ENCODE results near the gene CMTM8.

Gene CMTM8

GRCh38 chr3:32410367-32411246, 172.1 kb downstream of the CMTM8 start:
- H3K9me3 ChIP-seq (ENCODE audit: insufficient read depth, low read length): no peaks in the 10 kb centered on the region
- H3K27ac ChIP-seq (ENCODE audit: low read length): no peak overlapping the region
- no peak overlapping the region for H2AFZ ChIP-seq (ENCODE audit: low read depth, low read length)
- H4K20me1 ChIP-seq (ENCODE audit: insufficient read depth, low read length): 0 out of 2 replicates have a peak, but pooled peaks cover 3% of the 10 kb centered on the region
- TF ChIP-seq CTCF (IDR thresholded peaks at IDR 0.05; ENCODE audit: low read depth, low read length) (no peak), EZH2phosphoT487 (IDR thresholded peaks at IDR 0.05; ENCODE audit: low read depth) (no peak)
- H3K4me3 ChIP-seq (ENCODE audit: low read length): no peak overlapping the region
- H3K36me3 ChIP-seq (replicated peaks; ENCODE audit: low read depth, low read length): no peaks in the 10 kb centered on the region
- peaks cover 26% of the 10 kb centered on the region for H3K4me1 ChIP-seq (ENCODE audit: low read length)
- no peaks in the 10 kb centered on the region for H3K27me3 ChIP-seq (ENCODE audit: low read depth, low read length)
- H3K79me2 ChIP-seq (ENCODE audit: low read length): peaks cover 34% of the 10 kb centered on the region
- H3K4me2 ChIP-seq (ENCODE audit: low read length): peak overlapping the region; percentile 51; the same call in 1 of the 2 replicates
- H3K9ac ChIP-seq (ENCODE audit: low read length): no peak overlapping the region

GRCh38 chr3:32411442-32411841, 173.0 kb downstream of the CMTM8 start:
- no peak overlapping the region for H3K9ac ChIP-seq (ENCODE audit: low read length)
- H3K79me2 ChIP-seq (ENCODE audit: low read length): peaks cover 35% of the 10 kb centered on the region
- H3K9me3 ChIP-seq (ENCODE audit: insufficient read depth, low read length): no peaks in the 10 kb centered on the region
- H3K4me1 ChIP-seq (ENCODE audit: low read length): peaks cover 26% of the 10 kb centered on the region
- H2AFZ ChIP-seq (ENCODE audit: low read depth, low read length): no peak overlapping the region
- no peak overlapping the region for H3K4me3 ChIP-seq (ENCODE audit: low read length)
- 0 out of 2 replicates have a peak, but pooled peaks cover 3% of the 10 kb centered on the region for H4K20me1 ChIP-seq (ENCODE audit: insufficient read depth, low read length)
- H3K36me3 ChIP-seq (replicated peaks; ENCODE audit: low read depth, low read length): no peaks in the 10 kb centered on the region
- no peak overlapping the region for H3K27ac ChIP-seq (ENCODE audit: low read length)
- TF ChIP-seq EZH2phosphoT487 (IDR thresholded peaks at IDR 0.05; ENCODE audit: low read depth) (no peak), CTCF (IDR thresholded peaks at IDR 0.05; ENCODE audit: low read depth, low read length) (no peak)
- H3K4me2 ChIP-seq (ENCODE audit: low read length): no peak overlapping the region
- H3K27me3 ChIP-seq (ENCODE audit: low read depth, low read length): no peaks in the 10 kb centered on the region

- no peak overlapping the region for H3K4me2 ChIP-seq (ENCODE audit: low read length)
- H3K9me3 ChIP-seq (ENCODE audit: insufficient read depth, low read length): no peaks in the 10 kb centered on the region
- no peak overlapping the region for H2AFZ ChIP-seq (ENCODE audit: low read depth, low read length)
- H3K27me3 ChIP-seq (ENCODE audit: low read depth, low read length): no peaks in the 10 kb centered on the region
- no peak overlapping the region for H3K9ac ChIP-seq (ENCODE audit: low read length)
- H3K4me3 ChIP-seq (ENCODE audit: low read length): no peak overlapping the region
- H3K4me1 ChIP-seq (ENCODE audit: low read length): peaks cover 26% of the 10 kb centered on the region
- no peaks in the 10 kb centered on the region for H4K20me1 ChIP-seq (ENCODE audit: insufficient read depth, low read length)
- peaks cover 49% of the 10 kb centered on the region for H3K79me2 ChIP-seq (ENCODE audit: low read length)
- TF ChIP-seq CTCF (IDR thresholded peaks at IDR 0.05; ENCODE audit: low read depth, low read length) (no peak), EZH2phosphoT487 (IDR thresholded peaks at IDR 0.05; ENCODE audit: low read depth) (no peak)
- H3K36me3 ChIP-seq (replicated peaks; ENCODE audit: low read depth, low read length): no peaks in the 10 kb centered on the region
- H3K27ac ChIP-seq (ENCODE audit: low read length): no peak overlapping the region
Observed at GRCh38 chr3:32412887-32413286, 174.4 kb downstream of the CMTM8 start.

GRCh38 chr3:32413845-32414521, 175.5 kb downstream of the CMTM8 start:
- H3K9ac ChIP-seq (ENCODE audit: low read length): no peak overlapping the region
- no peak overlapping the region for H3K4me3 ChIP-seq (ENCODE audit: low read length)
- H2AFZ ChIP-seq (ENCODE audit: low read depth, low read length): no peak overlapping the region
- peaks cover 34% of the 10 kb centered on the region for H3K4me1 ChIP-seq (ENCODE audit: low read length)
- H4K20me1 ChIP-seq (ENCODE audit: insufficient read depth, low read length): no peaks in the 10 kb centered on the region
- peaks cover 60% of the 10 kb centered on the region for H3K79me2 ChIP-seq (ENCODE audit: low read length)
- no peaks in the 10 kb centered on the region for H3K27me3 ChIP-seq (ENCODE audit: low read depth, low read length)
- H3K9me3 ChIP-seq (ENCODE audit: insufficient read depth, low read length): no peaks in the 10 kb centered on the region
- no peak overlapping the region for H3K27ac ChIP-seq (ENCODE audit: low read length)
- H3K4me2 ChIP-seq (ENCODE audit: low read length): peak overlapping the region; percentile 32
- no peak for TF ChIP-seq CTCF (IDR thresholded peaks at IDR 0.05; ENCODE audit: low read depth, low read length)
- TF ChIP-seq EZH2phosphoT487 (IDR thresholded peaks at IDR 0.05; ENCODE audit: low read depth): no peak
- peaks cover 5% of the 10 kb centered on the region for H3K36me3 ChIP-seq (replicated peaks; ENCODE audit: low read depth, low read length)

Measured in OCI-LY3 (cell line).